NCI-H1105 treated with DMSO at 0.1 percent for 48 hours (cell line): ENCODE data around the gene SPATA16.
"Not testable (repeated sequence)": the region's sequence is repeated elsewhere in the genome, so short reads cannot be mapped to it uniquely, and the experiment has no call there.

ENCODE experiments used
- DNase-seq: peaks from one replicate; lab custom pipeline; 2025; lab: John Stamatoyannopoulos, UW

Gene SPATA16

GRCh38 chr3:173004681-173005080 lies 136.4 kb downstream of the SPATA16 start:
- DNase-seq = no peak

- DNase-seq = no peak
These were observed 137.1 kb downstream of the SPATA16 start for GRCh38 chr3:173003956-173004355.

- no peak for DNase-seq
These were observed 137.6 kb downstream of the SPATA16 start for GRCh38 chr3:173003471-173003870.

GRCh38 chr3:173001622-173002021 lies 139.4 kb downstream of the SPATA16 start:
- no peak for DNase-seq

GRCh38 chr3:173000553-173000952 lies 140.5 kb downstream of the SPATA16 start:
- no peak for DNase-seq

- no peak for DNase-seq
These were observed 147.6 kb downstream of the SPATA16 start for GRCh38 chr3:172993412-172993811.

- DNase-seq = no peak
These were observed 149.5 kb downstream of the SPATA16 start for GRCh38 chr3:172991424-172991996.

- DNase-seq = no peak
These were observed 151.7 kb downstream of the SPATA16 start for GRCh38 chr3:172989373-172989772.

- DNase-seq = no peak
These were observed 153.8 kb downstream of the SPATA16 start for GRCh38 chr3:172987273-172987672.

- DNase-seq = no peak
These were observed 156.1 kb downstream of the SPATA16 start for GRCh38 chr3:172984914-172985313.

GRCh38 chr3:172982736-172983364 lies 158.2 kb downstream of the SPATA16 start:
- peak; percentile 54 for DNase-seq

- DNase-seq = no peak
These were observed 159.5 kb downstream of the SPATA16 start for GRCh38 chr3:172981407-172981983.

- DNase-seq = no peak
These were observed 160.2 kb downstream of the SPATA16 start for GRCh38 chr3:172980849-172981248.

- DNase-seq = no peak
These were observed 163.3 kb downstream of the SPATA16 start for GRCh38 chr3:172977696-172978095.

- DNase-seq = no peak
These were observed 166.1 kb downstream of the SPATA16 start for GRCh38 chr3:172974969-172975368.

- peak; percentile 84 for DNase-seq
These were observed 167.2 kb downstream of the SPATA16 start for GRCh38 chr3:172973799-172974198.

GRCh38 chr3:172972717-172973116 lies 168.3 kb downstream of the SPATA16 start:
- no peak for DNase-seq

GRCh38 chr3:172972067-172972466 lies 169.0 kb downstream of the SPATA16 start:
- DNase-seq = no peak

GRCh38 chr3:172968646-172969045 lies 172.4 kb downstream of the SPATA16 start:
- DNase-seq = no peak

- no peak for DNase-seq
These were observed 175.8 kb downstream of the SPATA16 start for GRCh38 chr3:172965256-172965655.

GRCh38 chr3:172960626-172961182 lies 180.3 kb downstream of the SPATA16 start:
- not testable (repeated sequence) for DNase-seq

- no peak for DNase-seq
These were observed 182.5 kb downstream of the SPATA16 start for GRCh38 chr3:172958565-172958964.

GRCh38 chr3:172953571-172953970 lies 187.5 kb downstream of the SPATA16 start:
- DNase-seq = no peak
